ENCODE measurements around the gene CTAGE9. TPM values are rescaled to one million over a fixed set of nuclear protein-coding genes. Genes with fewer than 3 reads are reported as not detected.
"Not testable (repeated sequence)": the region's sequence is repeated elsewhere in the genome, so short reads cannot be mapped to it uniquely, and the experiment has no call there.

CTAGE9 gene
- polyA plus RNA-seq, 1 donor from 2014 or later: not detected

GRCh38 chr6:131700851-131701250 lies 10.0 kb downstream of the CTAGE9 start:
- H3K9me3 Mint-ChIP-seq, H3K27me3 Mint-ChIP-seq, H3K36me3 Mint-ChIP-seq, H3K4me3 Mint-ChIP-seq, H3K4me1 Mint-ChIP-seq, H3K27ac Mint-ChIP-seq: not testable (repeated sequence)

DNA sequence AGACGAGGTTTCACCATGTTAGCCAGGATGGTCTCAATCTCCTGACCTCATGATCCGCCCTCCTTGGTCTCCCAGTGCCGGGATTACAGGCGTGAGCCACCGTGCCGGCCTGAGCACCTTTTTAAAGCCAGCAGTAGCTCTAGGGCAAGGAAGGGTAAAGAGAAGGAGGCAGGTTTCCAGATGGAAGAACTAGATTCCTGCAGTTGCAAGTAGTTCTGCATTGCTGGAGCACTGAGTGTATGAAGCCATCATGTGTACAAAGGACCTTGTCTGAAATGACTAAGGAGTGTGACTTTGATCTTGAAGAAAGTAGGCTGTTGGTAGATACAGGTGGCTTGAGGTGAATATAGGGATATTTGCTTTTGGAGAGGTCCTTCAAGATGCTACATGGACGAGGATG lies 13.9 kb downstream of the CTAGE9 start:
- H3K36me3 Mint-ChIP-seq: no peaks in the 10 kb centered on the region
- H3K27me3 Mint-ChIP-seq: peaks cover 4% of the 10 kb centered on the region

GRCh38 chr6:131694832-131695426 lies 15.9 kb downstream of the CTAGE9 start:
- Mint-ChIP-seq H3K27ac (no peak overlapping the region), H3K4me1 (peaks cover 11 to 16% (median 14%) of the 10 kb centered on the region in 3 donors), H3K9me3 (no peaks in the 10 kb centered on the region), H3K4me3 (no peak overlapping the region), H3K36me3 (no peaks in the 10 kb centered on the region), H3K27me3 (peaks cover 4% of the 10 kb centered on the region)

More for the DNA sequence above, 13.9 kb downstream of the CTAGE9 start:
- H3K4me3 Mint-ChIP-seq: no peak overlapping the region
- peaks cover 2 to 3% (median 2%) of the 10 kb centered on the region in 3 donors for H3K4me1 Mint-ChIP-seq
- no peak overlapping the region for H3K27ac Mint-ChIP-seq
- H3K9me3 Mint-ChIP-seq: no peaks in the 10 kb centered on the region

GRCh38 chr6:131693384-131693783 lies 17.4 kb downstream of the CTAGE9 start:
- Mint-ChIP-seq H3K36me3 (no peaks in the 10 kb centered on the region), H3K27ac (no peak overlapping the region), H3K4me1 (peaks cover 23 to 30% (median 26%) of the 10 kb centered on the region in 3 donors), H3K4me3 (no peak overlapping the region), H3K9me3 (no peaks in the 10 kb centered on the region), H3K27me3 (peaks cover 4% of the 10 kb centered on the region)

DNA sequence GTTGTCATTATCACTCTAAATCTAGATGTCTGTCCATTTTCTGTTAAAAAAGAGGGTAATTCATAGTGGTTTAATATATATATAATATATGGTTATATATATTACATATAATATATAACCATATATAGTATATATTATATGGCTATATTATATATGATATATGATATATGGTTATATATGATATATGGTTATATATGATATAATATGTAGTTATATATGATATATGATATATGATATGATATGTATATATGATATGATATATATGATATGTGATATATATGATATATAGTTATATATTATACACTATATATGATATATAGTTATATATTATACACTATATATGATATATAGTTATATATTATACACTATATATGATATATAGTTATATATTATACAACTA lies 18.2 kb downstream of the CTAGE9 start:
- Mint-ChIP-seq H3K27ac (no peak overlapping the region), H3K36me3 (no peaks in the 10 kb centered on the region), H3K4me1 (peaks cover 27 to 35% (median 31%) of the 10 kb centered on the region in 3 donors), H3K4me3 (no peak overlapping the region), H3K27me3 (peaks cover 4% of the 10 kb centered on the region), H3K9me3 (no peaks in the 10 kb centered on the region)

DNA sequence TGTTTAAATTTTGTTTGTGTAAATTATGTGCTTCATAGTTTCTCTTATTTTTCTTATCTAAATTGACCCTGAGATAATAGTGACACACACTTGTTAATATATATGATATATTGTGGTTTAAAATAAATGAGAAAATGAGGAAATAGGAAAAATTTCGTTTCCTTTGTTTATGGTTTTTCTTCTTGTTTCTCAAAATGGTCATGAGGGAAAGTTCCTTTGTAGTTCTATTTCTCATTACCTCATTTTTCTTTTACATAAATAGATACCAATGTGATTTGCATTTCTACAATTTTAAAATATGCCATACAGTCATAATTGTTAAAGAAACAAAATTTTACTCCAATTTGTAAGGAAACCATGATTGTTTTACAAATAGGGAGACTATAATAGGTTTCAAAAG lies 18.8 kb downstream of the CTAGE9 start:
- H3K27me3 Mint-ChIP-seq: peaks cover 4% of the 10 kb centered on the region
- H3K4me1 Mint-ChIP-seq: peaks cover 27 to 35% (median 32%) of the 10 kb centered on the region in 3 donors
- H3K36me3 Mint-ChIP-seq: peaks cover 1% of the 10 kb centered on the region
- no peaks in the 10 kb centered on the region for H3K9me3 Mint-ChIP-seq
- H3K27ac Mint-ChIP-seq: no peak overlapping the region
- H3K4me3 Mint-ChIP-seq: peak overlapping the region in 1 of 4 donors; percentile 60

GRCh38 chr6:131688286-131688685 lies 22.5 kb downstream of the CTAGE9 start:
- H3K4me1 Mint-ChIP-seq: peaks cover 39 to 50% (median 45%) of the 10 kb centered on the region in 3 donors
- peak overlapping the region; percentile 14 to 81 (median 22) for H3K4me3 Mint-ChIP-seq
- no peaks in the 10 kb centered on the region for H3K9me3 Mint-ChIP-seq
- no peaks in the 10 kb centered on the region for H3K27me3 Mint-ChIP-seq
- H3K36me3 Mint-ChIP-seq: peaks cover 1% of the 10 kb centered on the region
- H3K27ac Mint-ChIP-seq: peak overlapping the region; percentile 22 to 84 (median 83)

- no peak overlapping the region for H3K4me3 Mint-ChIP-seq
Measured at GRCh38 chr6:131687022-131687421, 23.8 kb downstream of the CTAGE9 start.

GRCh38 chr6:131685266-131685780 lies 25.5 kb downstream of the CTAGE9 start:
- H3K27me3 Mint-ChIP-seq: no peaks in the 10 kb centered on the region
- H3K27ac Mint-ChIP-seq: no peak overlapping the region
- peaks cover 1% of the 10 kb centered on the region for H3K36me3 Mint-ChIP-seq
- peaks cover 33 to 44% (median 34%) of the 10 kb centered on the region in 3 donors for H3K4me1 Mint-ChIP-seq
- H3K4me3 Mint-ChIP-seq: peak overlapping the region in 1 of 4 donors; percentile 51
- H3K9me3 Mint-ChIP-seq: no peaks in the 10 kb centered on the region

More at GRCh38 chr6:131687022-131687421, 23.8 kb downstream of the CTAGE9 start:
- no peak overlapping the region for H3K27ac Mint-ChIP-seq
- peaks cover 38 to 54% (median 44%) of the 10 kb centered on the region in 3 donors for H3K4me1 Mint-ChIP-seq
- H3K27me3 Mint-ChIP-seq: no peaks in the 10 kb centered on the region
- peaks cover 1% of the 10 kb centered on the region for H3K36me3 Mint-ChIP-seq
- no peaks in the 10 kb centered on the region for H3K9me3 Mint-ChIP-seq

DNA sequence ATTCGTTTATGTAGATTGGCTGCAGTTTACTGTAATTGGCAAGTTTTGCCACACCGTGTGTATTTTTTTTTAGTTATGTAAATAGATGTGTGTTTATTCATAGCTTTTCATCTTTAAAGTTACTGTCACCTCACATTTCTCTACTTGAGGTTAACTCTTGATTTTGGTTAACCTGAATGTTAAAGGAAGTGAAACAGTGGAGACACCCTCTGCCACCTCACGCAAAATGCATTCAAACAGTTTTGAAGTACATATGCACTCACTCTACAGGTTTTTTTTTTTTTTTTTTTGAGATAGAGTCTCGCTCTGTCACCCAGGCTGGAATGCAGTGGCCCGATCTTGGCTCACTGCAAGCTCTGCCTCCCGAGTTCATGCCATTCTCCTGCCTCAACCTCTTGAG lies 27.3 kb downstream of the CTAGE9 start:
- Mint-ChIP-seq H3K4me1 (peaks cover 21 to 31% (median 25%) of the 10 kb centered on the region in 3 donors), H3K4me3 (peak overlapping the region; percentile 8 to 87 (median 78)), H3K27ac (peak overlapping the region in 1 of 3 donors; percentile 44), H3K27me3 (no peaks in the 10 kb centered on the region), H3K9me3 (no peaks in the 10 kb centered on the region), H3K36me3 (peaks cover 1% of the 10 kb centered on the region)

GRCh38 chr6:131682442-131682841 lies 28.4 kb downstream of the CTAGE9 start:
- Mint-ChIP-seq H3K27ac (no peak overlapping the region), H3K4me1 (peaks cover 15 to 25% (median 19%) of the 10 kb centered on the region in 3 donors), H3K9me3 (no peaks in the 10 kb centered on the region), H3K36me3 (peaks cover 1% of the 10 kb centered on the region), H3K4me3 (no peak overlapping the region), H3K27me3 (no peaks in the 10 kb centered on the region)

- Mint-ChIP-seq H3K4me3 (no peak overlapping the region), H3K27me3 (no peaks in the 10 kb centered on the region), H3K9me3 (no peaks in the 10 kb centered on the region), H3K36me3 (no peaks in the 10 kb centered on the region), H3K27ac (no peak overlapping the region), H3K4me1 (peaks cover 15 to 19% (median 19%) of the 10 kb centered on the region in 3 donors)
Measured at GRCh38 chr6:131681585-131681984, 29.2 kb downstream of the CTAGE9 start.

- Mint-ChIP-seq H3K9me3 (no peaks in the 10 kb centered on the region), H3K27me3 (no peaks in the 10 kb centered on the region), H3K27ac (no peak overlapping the region), H3K36me3 (no peaks in the 10 kb centered on the region), H3K4me1 (peaks cover 15 to 19% (median 18%) of the 10 kb centered on the region in 3 donors), H3K4me3 (no peak overlapping the region)
Measured at GRCh38 chr6:131680868-131681267, 29.9 kb downstream of the CTAGE9 start.

DNA sequence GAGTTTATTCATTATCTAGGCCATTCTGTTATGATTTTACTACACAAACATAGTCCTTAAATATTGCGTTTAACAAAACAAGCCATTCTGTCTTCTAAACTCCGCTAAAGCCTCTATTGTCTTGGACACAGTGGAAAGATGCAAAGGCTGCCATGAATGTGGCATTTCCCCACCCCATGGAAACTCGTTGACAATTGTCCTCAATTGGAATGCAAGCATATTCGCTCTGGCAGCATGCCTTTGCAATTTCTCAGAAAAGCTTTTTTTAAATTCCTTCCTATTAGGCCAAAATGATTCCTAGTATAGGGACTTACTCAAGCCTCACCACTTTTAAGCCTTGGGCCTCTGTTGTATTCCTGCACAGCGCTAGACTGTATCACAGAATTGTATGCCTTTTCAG lies 32.4 kb downstream of the CTAGE9 start:
- Mint-ChIP-seq H3K4me1 (peaks cover 5 to 11% (median 7%) of the 10 kb centered on the region in 3 donors), H3K9me3 (no peaks in the 10 kb centered on the region), H3K36me3 (no peaks in the 10 kb centered on the region), H3K27me3 (no peaks in the 10 kb centered on the region), H3K4me3 (no peak overlapping the region), H3K27ac (no peak overlapping the region)

DNA sequence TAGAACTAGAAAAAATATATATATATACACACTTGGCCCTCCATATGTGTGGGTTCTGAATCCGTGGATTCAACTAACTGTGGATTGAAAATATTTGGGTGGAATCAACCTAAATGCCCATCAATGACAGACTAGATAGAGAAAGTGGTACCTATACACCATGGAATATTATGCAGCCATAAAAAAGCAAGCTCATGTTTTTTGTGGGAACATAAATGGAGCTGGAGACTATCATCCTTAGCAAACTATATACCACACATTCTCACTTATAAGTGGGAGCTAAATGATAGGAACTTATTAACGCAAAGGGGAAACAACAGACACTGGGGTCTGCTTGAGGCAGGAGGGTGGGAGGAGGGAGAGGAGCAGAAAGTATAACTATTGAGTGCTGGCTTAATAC lies 37.6 kb downstream of the CTAGE9 start:
- no peak overlapping the region for H3K4me3 Mint-ChIP-seq
- H3K27me3 Mint-ChIP-seq: no peaks in the 10 kb centered on the region
- no peaks in the 10 kb centered on the region for H3K36me3 Mint-ChIP-seq
- no peaks in the 10 kb centered on the region for H3K4me1 Mint-ChIP-seq
- H3K9me3 Mint-ChIP-seq: no peaks in the 10 kb centered on the region
- H3K27ac Mint-ChIP-seq: no peak overlapping the region

DNA sequence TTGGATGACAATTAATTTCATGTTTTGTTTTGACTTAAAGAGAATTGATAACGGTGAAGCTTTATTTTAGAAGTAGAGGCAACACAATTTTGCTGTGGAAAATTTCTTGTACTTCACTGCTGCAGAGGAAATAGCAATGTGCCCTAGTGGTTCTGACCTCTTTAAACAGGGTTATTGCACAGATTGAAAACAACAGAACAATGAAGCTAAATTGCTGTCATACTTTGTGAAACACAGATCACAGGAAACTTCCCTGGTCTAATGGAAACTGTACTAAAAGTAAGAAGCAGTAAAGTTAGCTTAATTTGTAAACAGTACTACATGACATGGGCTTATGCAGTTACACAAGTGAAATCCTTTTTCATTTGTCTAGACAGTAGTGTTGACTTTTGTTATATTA lies 40.9 kb downstream of the CTAGE9 start:
- Mint-ChIP-seq H3K9me3 (no peaks in the 10 kb centered on the region), H3K36me3 (no peaks in the 10 kb centered on the region), H3K27ac (no peak overlapping the region), H3K4me1 (no peaks in the 10 kb centered on the region), H3K4me3 (no peak overlapping the region), H3K27me3 (no peaks in the 10 kb centered on the region)
